WTC11 (cell line): Measurements from ENCODE around the gene LHFPL2. TPM values are rescaled to one million over a fixed set of nuclear protein-coding genes. Genes with fewer than 3 reads are reported as not detected.
"Not testable (repeated sequence)": the region's sequence is repeated elsewhere in the genome, so short reads cannot be mapped to it uniquely, and the experiment has no call there.

ENCODE experiments used
- ATAC-seq: fragments of 200-7000 bp; cut with Tn5 transposase; 2 replicates; pipeline ENCODE4 v1.10.0; 2021; ENCODE audit warnings: mild to moderate bottlenecking, moderate library complexity
- CTCF ChIA-PET: fragments of 300-600 bp; sonication (Branson Sonifier 250); formaldehyde crosslinking; loops from one replicate; lab custom pipeline; 2021; ENCODE audit warnings: antibody characterized with exemption; lab: Charles Lee
- POLR2A ChIA-PET: fragments of 350-600 bp; sonication (Branson Sonifier 250); formaldehyde crosslinking; loops from one replicate; lab custom pipeline; 2021; ENCODE audit warnings: antibody characterized with exemption; lab: Charles Lee
- DNase-seq: peaks from one replicate; pipeline ENCODE4 v3.0.0; 2021; ENCODE audit warnings: low spot score
- H3K27ac Mint-ChIP-seq: 2 replicates; pipeline ENCODE4 v1.8.0; 2021; ENCODE audit warnings: mixed read lengths
- H3K27me3 Mint-ChIP-seq: 2 replicates; pipeline ENCODE4 v1.8.0; 2021; ENCODE audit warnings: low read depth, mild to moderate bottlenecking, moderate library complexity, mixed read lengths
- H3K36me3 Mint-ChIP-seq: 2 replicates; pipeline ENCODE4 v1.8.0; 2021; ENCODE audit warnings: mixed read lengths
- H3K4me1 Mint-ChIP-seq: 2 replicates; pipeline ENCODE4 v1.8.0; 2022; ENCODE audit warnings: mixed read lengths
- H3K4me3 Mint-ChIP-seq: 2 replicates; pipeline ENCODE4 v1.8.0; 2021; ENCODE audit warnings: mild to moderate bottlenecking, moderate library complexity, mixed read lengths
- H3K9me3 Mint-ChIP-seq: 2 replicates; pipeline ENCODE4 v1.8.0; 2021; ENCODE audit warnings: mixed read lengths
- AR ChIP-seq: fragments of 250-450 bp; sonication (Bioruptor Pico); IDR thresholded peaks from 2 replicates; pipeline ENCODE4 v1.9.0; 2021; ENCODE audit warnings: mild to moderate bottlenecking
- CREB1 ChIP-seq: sonication (generic); formaldehyde crosslinking; IDR thresholded peaks from 2 replicates; pipeline ENCODE4 v1.8.0; 2023; ENCODE audit warnings: mild to moderate bottlenecking, missing genetic modification reagents
- CREM ChIP-seq: sonication (generic); formaldehyde crosslinking; IDR thresholded peaks from 2 replicates; pipeline ENCODE4 v1.8.1; 2022; ENCODE audit warnings: mild to moderate bottlenecking, missing genetic modification reagents, moderate library complexity
- CTCF ChIP-seq: fragments of 200-600 bp; IDR thresholded peaks from 2 replicates; pipeline ENCODE4 v1.8.0; 2022; ENCODE audit warnings: antibody characterized with exemption
- E2F1 ChIP-seq: sonication (generic); formaldehyde crosslinking; IDR thresholded peaks from 2 replicates; pipeline ENCODE4 v1.8.0; 2022; ENCODE audit warnings: mild to moderate bottlenecking, missing genetic modification reagents
- GRHL2 ChIP-seq: fragments of 250-450 bp; sonication (Bioruptor Pico); IDR thresholded peaks from 2 replicates; pipeline ENCODE4 v1.8.0; 2022; ENCODE audit warnings: mild to moderate bottlenecking, moderate library complexity; ENCODE audit not compliant: insufficient replicate concordance, severe bottlenecking
- GTF2I ChIP-seq: fragments of 250-450 bp; sonication (Bioruptor Pico); conservative IDR thresholded peaks from 2 replicates; pipeline ENCODE4 v1.4.0; 2021; ENCODE audit warnings: mild to moderate bottlenecking
- JAZF1 ChIP-seq: fragments of 250-450 bp; sonication (Bioruptor Pico); IDR thresholded peaks from 2 replicates; pipeline ENCODE4 v1.9.0; 2021; ENCODE audit warnings: moderate library complexity, mild to moderate bottlenecking, inconsistent platforms
- NFYB ChIP-seq: sonication (generic); formaldehyde crosslinking; conservative IDR thresholded peaks from 2 replicates; pipeline ENCODE4 v1.8.0; 2022; ENCODE audit warnings: low read depth, missing genetic modification reagents
- SMAD4 ChIP-seq: sonication (generic); formaldehyde crosslinking; IDR thresholded peaks from 2 replicates; pipeline ENCODE4 v1.8.0; 2022; ENCODE audit warnings: mild to moderate bottlenecking, missing genetic modification reagents
- SOX15 ChIP-seq: fragments of 250-450 bp; sonication (Bioruptor Pico); IDR thresholded peaks from 2 replicates; pipeline ENCODE4 v1.9.0; 2021; ENCODE audit warnings: mild to moderate bottlenecking
- ZNF317 ChIP-seq: sonication (generic); formaldehyde crosslinking; IDR thresholded peaks from 2 replicates; pipeline ENCODE4 v1.8.1; 2023; ENCODE audit warnings: low read depth, mild to moderate bottlenecking, moderate library complexity, missing genetic modification reagents, borderline replicate concordance
- ZNF396 ChIP-seq: fragments of 250-450 bp; sonication (Bioruptor Pico); IDR thresholded peaks from 2 replicates; pipeline ENCODE4 v1.8.0; 2021; ENCODE audit warnings: mild to moderate bottlenecking, moderate library complexity, borderline replicate concordance
- ZNF416 ChIP-seq: fragments of 250-450 bp; sonication (Bioruptor Pico); IDR thresholded peaks from 2 replicates; pipeline ENCODE4 v1.9.0; 2021; ENCODE audit warnings: mild to moderate bottlenecking, inconsistent platforms
- ZNF425 ChIP-seq: fragments of 250-450 bp; sonication (Bioruptor Pico); conservative IDR thresholded peaks from 2 replicates; pipeline ENCODE4 v1.9.0; 2021; ENCODE audit warnings: mild to moderate bottlenecking
- ZSCAN18 ChIP-seq: fragments of 250-450 bp; sonication (Bioruptor Pico); IDR thresholded peaks from 2 replicates; pipeline ENCODE4 v2.1.2; 2022; ENCODE audit warnings: mild to moderate bottlenecking, moderate library complexity
- total RNA-seq: library from RNA; stranded (reverse); gene quantifications from 3 replicates; pipeline ENCODE4 v1.2.3, GENCODE V29; 2021

Gene LHFPL2
- total RNA-seq, 1 experiment from 2014 or later, result 40.6 TPM

GRCh38 chr5:78648359-78649210 lies at the start of gene LHFPL2 (continued):
- TF ChIP-seq ZNF416 (CRISPR knock-in tag) (no peak), JAZF1 (CRISPR knock-in tag) (no peak), AR (CRISPR knock-in tag) (no peak), SMAD4 (CRISPR knock-in tag) (no peak), GRHL2 (CRISPR knock-in tag) (no peak), CREM (CRISPR knock-in tag) (no peak), ZNF317 (CRISPR knock-in tag) (no peak), ZNF425 (CRISPR knock-in tag) (no peak), ZSCAN18 (CRISPR knock-in tag) (no peak), CREB1 (no peak)

GRCh38 chr5:78696637-78697036 lies 48.1 kb upstream of the LHFPL2 start:
- ATAC-seq, result no peak
- no peak for TF ChIP-seq E2F1
- TF ChIP-seq GTF2I (CRISPR knock-in tag), result no peak
- TF ChIP-seq ZNF396 (CRISPR knock-in tag), result no peak
- no peak for TF ChIP-seq SOX15 (CRISPR knock-in tag)
- no peak for TF ChIP-seq CTCF
- TF ChIP-seq NFYB, result no peak

GRCh38 chr5:78696052-78696451 lies 47.5 kb upstream of the LHFPL2 start:
- H3K36me3 Mint-ChIP-seq, result peaks cover 26% of the 10 kb centered on the region
- CTCF ChIA-PET, DNase-seq: not testable (repeated sequence)

More at GRCh38 chr5:78696637-78697036, 48.1 kb upstream of the LHFPL2 start:
- Mint-ChIP-seq H3K9me3 (peaks cover 31% of the 10 kb centered on the region), H3K4me1 (peaks cover 10% of the 10 kb centered on the region), H3K27ac (no peak overlapping the region), H3K36me3 (peaks cover 26% of the 10 kb centered on the region), H3K27me3 (no peaks in the 10 kb centered on the region; the same call in 1 of the 2 replicates), H3K4me3 (no peak overlapping the region)
- DNase-seq, result no peak
- POLR2A ChIA-PET, result no interaction called here
- CTCF ChIA-PET, result no interaction called here

More at GRCh38 chr5:78696052-78696451, 47.5 kb upstream of the LHFPL2 start:
- H3K27me3 Mint-ChIP-seq, H3K27ac Mint-ChIP-seq, H3K4me3 Mint-ChIP-seq, ATAC-seq, POLR2A ChIA-PET: not testable (repeated sequence)
- peaks cover 31% of the 10 kb centered on the region for H3K9me3 Mint-ChIP-seq
- H3K4me1 Mint-ChIP-seq, result peaks cover 16% of the 10 kb centered on the region
